Cortex of kidney (tissue), 1 donor: ENCODE results near the gene MAD1L1.

Experiments used
- DNase-seq: peaks from one replicate; lab custom pipeline; 2025; lab: John Stamatoyannopoulos, UW

Gene MAD1L1

GRCh38 chr7:1897076-1897860, 335.5 kb downstream of the MAD1L1 start:
- no peak for DNase-seq

DNA sequence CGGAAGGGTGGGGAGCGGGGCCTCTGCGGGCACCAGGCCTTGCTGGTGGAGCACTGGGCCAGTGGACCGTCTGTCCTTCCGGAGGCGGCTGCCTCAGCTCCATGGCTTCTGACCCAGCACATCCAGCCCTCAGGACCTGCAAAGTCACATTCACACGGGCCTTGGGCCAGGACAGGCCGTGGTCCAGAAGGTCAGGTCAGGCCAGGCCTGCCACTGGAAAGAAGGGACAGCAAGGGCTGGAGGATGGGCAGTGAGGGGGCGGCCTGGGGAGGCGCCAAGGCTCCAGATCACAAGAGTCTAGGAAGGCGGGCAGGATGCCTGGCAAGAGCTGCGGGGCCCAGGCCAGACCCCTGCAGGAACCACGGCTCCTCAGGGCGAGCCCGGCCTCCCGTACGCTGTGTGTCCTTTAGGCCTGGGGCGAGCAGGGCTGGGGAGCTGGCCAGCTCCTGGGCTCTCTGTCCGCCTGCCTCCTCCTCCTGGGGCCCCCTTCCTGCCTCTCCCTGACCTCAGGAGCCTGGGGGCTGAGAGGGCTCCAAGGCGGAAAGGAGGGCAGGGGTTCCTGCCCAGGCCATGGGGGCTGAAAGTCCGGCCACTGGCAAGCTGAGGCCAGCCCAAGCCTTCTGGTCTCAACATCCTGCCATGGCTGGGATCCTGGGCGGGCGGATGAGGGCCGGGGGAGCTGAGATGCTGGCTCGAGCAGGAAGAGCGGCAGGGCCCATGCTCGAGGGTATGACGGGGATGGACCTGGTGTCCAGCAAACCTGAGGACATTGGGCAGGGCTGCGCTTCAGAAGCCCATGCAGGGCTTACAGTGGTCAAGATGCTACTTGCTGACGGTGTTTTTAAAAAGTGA, 336.9 kb downstream of the MAD1L1 start:
- no peak for DNase-seq

GRCh38 chr7:1894906-1895663, 337.7 kb downstream of the MAD1L1 start:
- no peak for DNase-seq

GRCh38 chr7:1894313-1894900, 338.3 kb downstream of the MAD1L1 start:
- DNase-seq, result no peak

- DNase-seq, result no peak
Observed at GRCh38 chr7:1893451-1893850, 339.3 kb downstream of the MAD1L1 start.

DNA sequence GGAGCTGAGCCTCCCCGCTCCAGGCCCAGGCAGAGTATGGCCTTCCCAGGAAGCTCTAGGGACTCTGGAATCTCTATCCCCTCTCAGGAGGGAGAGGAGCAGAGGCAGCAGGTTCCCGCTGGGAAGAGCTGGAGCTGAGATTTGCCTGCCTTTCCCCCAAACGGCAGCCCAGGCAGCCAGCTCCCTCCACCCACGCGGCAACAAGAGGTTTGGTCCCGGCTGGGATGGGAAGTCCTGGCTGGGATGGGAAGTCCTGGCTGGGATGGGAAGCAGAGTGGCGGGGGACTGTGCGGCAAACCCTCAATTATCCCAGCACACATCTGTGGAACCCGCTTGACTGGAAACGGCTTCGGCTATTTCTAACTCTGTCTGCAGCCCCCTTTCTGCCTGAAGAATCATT, 339.7 kb downstream of the MAD1L1 start:
- DNase-seq, result no peak

GRCh38 chr7:1892011-1892965, 340.5 kb downstream of the MAD1L1 start:
- no peak for DNase-seq

DNA sequence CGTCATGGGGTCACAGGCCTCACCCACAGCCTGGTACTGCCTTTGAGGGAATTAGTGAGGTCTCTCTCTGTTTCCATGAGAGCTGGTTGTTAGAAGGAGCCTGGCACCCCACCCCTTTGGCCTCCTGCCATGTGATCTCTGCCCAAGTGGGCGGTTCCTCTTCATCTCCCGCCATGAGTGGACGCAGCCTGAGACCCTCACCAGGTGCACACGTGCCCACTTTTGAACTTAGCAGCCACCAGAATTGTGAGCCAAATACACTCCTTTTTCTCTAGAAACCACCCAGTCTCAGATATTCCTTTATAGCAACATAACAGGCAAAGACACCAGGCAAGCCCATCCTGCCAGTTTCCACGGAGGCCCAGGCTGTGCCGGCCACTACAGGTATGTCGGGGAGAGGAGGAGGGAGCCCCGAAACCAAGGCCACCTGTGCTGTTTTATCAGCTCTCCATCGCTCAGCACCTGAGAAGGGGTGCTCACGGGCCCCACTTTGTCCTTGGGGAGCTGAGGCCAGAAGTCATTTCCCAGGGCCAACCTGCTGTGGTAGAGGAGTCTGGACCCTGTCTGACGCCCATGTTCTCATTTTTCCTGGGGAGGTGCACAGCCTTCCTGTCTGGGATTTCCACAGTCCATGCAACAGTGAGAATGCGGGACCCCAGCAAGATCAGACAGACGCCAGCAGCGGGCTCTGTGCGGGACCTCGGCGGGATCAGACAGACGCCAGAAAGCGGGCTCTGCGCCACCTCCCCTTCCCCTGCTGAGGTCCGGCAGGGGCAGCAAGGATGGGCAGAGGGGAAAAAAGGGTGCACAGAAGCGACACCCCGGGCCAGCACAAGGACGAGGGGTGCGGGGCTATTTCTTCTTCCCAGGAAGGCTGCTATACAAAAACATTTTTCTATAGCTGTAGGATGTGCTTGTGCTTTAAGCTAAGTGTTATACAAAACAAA, 342.2 kb downstream of the MAD1L1 start:
- DNase-seq, result no peak

GRCh38 chr7:1889556-1890181, 343.1 kb downstream of the MAD1L1 start:
- no peak for DNase-seq

DNA sequence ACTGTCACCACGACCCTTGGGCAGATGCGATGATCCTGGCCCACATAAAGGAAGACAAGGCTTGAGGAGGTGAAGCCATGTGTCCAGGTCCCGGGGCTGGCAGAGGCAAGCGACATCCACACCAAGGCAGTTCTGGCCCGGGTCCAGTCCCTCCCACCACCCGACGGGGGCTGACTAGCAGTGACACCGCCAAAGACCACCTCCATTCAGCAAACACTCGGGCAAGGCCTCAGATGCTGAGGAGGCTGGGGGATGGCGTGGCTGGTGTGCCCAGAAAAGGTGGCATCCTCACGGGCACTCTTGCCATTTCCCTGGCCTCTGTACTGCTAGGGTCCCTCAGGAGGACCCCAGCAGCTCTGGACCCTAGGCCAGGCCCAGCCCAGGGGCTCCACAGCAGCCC, 343.7 kb downstream of the MAD1L1 start:
- DNase-seq, result no peak

DNA sequence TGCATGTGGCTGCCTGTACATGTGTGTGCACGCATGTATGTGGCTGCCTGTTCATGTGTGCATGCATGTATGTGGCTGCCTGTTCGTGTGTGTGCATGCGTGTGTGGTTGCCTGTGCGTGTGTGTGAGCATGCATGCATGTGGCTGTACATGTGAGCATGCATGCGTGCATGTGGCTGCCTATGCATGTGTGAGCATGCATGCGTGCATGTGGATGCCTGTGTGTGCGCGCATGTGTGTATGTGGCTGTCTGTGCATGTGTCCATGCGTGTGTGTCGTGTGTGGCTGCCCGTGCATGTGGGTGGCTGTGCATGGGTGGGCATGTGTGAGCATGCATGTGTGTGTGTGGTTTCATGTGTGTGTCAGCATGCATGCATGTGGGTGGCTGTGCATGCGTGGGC, 344.3 kb downstream of the MAD1L1 start:
- no peak for DNase-seq

GRCh38 chr7:1887251-1887650, 345.5 kb downstream of the MAD1L1 start:
- no peak for DNase-seq

DNA sequence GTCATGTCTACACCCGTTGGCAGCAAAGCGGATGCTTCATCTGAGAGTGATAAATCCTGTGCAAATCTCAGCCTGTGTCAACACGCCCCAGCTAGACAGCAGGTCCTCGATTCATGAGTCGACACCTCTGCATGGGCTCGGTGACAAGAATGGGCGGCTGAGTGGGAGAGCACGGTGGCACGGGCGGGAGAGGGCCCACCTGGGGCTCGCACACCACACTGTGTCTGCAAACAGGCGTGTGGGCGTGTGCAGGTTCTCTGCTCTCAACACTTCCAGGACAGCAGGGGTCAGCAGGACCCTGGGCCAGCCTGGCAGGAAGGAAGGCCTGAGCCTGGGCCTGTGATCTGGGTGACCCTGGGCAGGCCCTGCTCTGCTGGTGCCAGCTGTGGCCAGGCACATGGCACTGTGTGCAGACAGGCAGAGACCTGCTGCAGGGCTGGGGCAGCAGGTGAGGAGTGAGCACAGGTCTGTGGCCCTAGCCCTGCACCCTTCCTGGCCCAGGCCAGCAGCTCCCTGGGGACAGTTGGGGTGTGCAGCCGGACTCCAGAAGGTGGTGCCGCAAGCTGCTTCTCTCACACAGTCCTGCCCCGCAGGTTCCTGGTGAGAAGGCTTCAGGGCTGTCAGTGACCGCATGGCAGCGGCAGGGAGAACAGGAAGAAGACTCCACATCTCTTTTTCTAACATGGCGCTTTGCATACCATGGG, 346.2 kb downstream of the MAD1L1 start:
- DNase-seq, result no peak

GRCh38 chr7:1885465-1886226, 347.1 kb downstream of the MAD1L1 start:
- DNase-seq, result no peak

DNA sequence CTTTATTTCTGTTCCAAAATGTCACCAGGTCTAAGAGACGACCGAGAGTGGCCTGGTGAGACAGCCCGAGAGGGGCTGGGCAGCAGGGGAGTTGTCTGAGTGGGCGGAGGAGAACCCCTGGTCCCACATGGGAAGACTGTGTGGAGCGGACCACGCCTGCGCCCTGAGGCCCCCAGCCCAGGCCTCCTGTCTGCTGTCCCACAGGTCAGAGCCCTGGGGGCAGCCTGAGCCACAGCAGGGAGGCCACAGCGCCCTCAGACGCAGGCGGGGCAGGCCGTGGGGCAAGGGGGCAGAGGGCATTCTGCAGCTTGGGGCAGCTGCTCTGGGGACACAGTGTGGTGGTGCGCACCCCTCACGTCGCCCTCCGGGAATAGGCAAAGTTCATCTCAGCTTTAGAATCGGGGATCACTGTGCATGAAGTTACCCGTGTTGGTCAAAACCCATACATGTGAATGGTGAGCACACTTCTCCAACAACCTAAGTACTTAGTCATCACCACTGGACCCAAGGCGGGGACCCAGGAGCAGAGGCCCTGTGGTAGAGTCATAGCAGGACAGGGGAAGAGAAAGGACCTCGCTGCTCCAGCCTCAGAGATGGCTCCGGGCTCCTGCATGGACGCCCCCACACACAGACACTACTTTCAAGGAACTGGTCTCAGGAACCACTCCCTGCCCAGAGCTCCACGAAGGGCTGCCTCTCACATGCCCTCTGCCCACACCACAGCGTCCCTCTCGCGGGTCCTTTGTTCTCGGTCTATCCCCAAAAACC, 348.0 kb downstream of the MAD1L1 start:
- no peak for DNase-seq

DNA sequence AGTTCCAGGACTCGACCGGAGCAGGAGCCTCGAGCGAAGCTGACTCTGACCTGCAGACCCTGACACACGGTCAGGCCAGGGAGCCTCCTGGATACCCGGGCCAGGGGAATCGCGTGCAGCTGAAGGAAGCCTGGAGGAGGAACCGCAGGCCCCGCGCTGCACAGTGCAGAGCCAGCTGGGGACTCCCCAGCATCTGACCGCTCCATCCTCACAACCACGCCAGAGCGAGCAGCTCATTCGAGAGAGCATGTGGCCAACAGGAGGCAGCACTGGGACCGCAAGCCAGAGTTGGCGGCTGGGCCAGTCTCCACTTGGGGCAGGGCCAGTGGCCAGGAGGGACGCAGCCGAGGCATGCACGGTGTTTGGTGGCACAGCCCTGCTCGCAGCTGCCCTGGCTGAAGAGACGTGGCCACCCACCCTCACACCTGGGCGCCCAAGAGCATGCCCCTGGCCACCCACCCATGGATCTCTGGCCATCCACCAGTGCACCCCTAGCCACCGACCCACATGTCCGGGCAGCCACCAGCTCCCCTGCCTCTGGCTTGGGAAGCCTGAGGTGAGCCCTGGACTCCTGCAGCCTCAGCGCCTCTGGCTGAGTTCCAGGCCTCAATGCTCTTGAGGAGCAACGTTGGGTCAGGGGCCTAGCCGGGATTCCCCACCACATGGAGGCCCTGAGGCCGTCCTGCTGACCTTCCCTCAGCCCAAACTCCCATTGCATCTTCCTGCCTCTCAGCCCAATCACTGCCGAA, 348.7 kb downstream of the MAD1L1 start:
- no peak for DNase-seq
